Neural cell (in vitro differentiated cells): Measurements from ENCODE around the gene SDF2.

ENCODE experiments used
- EP300 ChIP-seq: fragments of 450-650 bp; conservative IDR thresholded peaks from 2 replicates; pipeline ENCODE4 v1.6.1; 2014; ENCODE audit warnings: antibody characterized with exemption, mild to moderate bottlenecking, moderate library complexity; ENCODE audit not compliant: poor library complexity, severe bottlenecking
- EZH2 ChIP-seq: fragments of 200-600, 300-800 bp; shearing (Covaris generic), sonication (generic); IDR thresholded peaks from 2 replicates; pipeline ENCODE4 v1.6.1; 2014; ENCODE audit warnings: antibody characterized with exemption, low read length, borderline replicate concordance, mild to moderate bottlenecking; ENCODE audit not compliant: insufficient read depth, poor library complexity, severe bottlenecking
- POLR2AphosphoS5 ChIP-seq: IDR thresholded peaks from 2 replicates; pipeline ENCODE4 v1.6.1; 2012
- RAD21 ChIP-seq: fragments of 450-650 bp; conservative IDR thresholded peaks from 2 replicates; pipeline ENCODE4 v1.6.1; 2014; ENCODE audit warnings: antibody characterized with exemption, mild to moderate bottlenecking, moderate library complexity
- SMC3 ChIP-seq: fragments of 450-650 bp; conservative IDR thresholded peaks from 2 replicates; pipeline ENCODE4 v1.6.1; 2014; ENCODE audit warnings: antibody characterized with exemption, mild to moderate bottlenecking, moderate library complexity; ENCODE audit not compliant: poor library complexity
- TAF1 ChIP-seq: IDR thresholded peaks from 2 replicates; pipeline ENCODE4 v1.6.1; 2012; ENCODE audit warnings: low read depth
- TF ChIP-seq, protein P1 (sequence below): fragments of 450-650 bp; IDR thresholded peaks from 2 replicates; pipeline ENCODE4 v1.5.1; 2014; ENCODE audit warnings: antibody characterized with exemption, mild to moderate bottlenecking, moderate library complexity; ENCODE audit not compliant: poor library complexity, severe bottlenecking
- TF ChIP-seq, protein P2 (sequence below): IDR thresholded peaks from 2 replicates; pipeline ENCODE4 v1.6.1; 2012; ENCODE audit warnings: borderline replicate concordance

DNA sequence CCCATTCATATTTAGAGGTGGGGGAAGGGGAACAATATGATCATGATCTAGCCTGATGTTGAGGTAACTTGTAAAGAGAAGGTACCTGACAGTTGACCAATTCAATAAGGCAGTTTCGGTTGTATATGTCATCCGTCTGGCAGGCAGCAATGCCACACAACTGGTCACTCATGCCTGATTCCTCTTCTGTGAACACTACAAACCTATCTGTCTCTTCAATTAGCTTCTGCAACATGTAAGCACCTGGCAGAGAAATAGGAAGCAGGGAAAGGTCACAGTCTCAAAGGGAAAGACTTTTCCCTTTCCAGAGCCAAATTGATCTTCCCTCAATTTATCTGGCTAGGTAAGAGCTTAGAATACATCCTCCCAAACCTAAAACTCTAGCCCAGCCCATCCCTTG lies 37.6 kb downstream of the SDF2 start:
- TF ChIP-seq, protein P1, sequence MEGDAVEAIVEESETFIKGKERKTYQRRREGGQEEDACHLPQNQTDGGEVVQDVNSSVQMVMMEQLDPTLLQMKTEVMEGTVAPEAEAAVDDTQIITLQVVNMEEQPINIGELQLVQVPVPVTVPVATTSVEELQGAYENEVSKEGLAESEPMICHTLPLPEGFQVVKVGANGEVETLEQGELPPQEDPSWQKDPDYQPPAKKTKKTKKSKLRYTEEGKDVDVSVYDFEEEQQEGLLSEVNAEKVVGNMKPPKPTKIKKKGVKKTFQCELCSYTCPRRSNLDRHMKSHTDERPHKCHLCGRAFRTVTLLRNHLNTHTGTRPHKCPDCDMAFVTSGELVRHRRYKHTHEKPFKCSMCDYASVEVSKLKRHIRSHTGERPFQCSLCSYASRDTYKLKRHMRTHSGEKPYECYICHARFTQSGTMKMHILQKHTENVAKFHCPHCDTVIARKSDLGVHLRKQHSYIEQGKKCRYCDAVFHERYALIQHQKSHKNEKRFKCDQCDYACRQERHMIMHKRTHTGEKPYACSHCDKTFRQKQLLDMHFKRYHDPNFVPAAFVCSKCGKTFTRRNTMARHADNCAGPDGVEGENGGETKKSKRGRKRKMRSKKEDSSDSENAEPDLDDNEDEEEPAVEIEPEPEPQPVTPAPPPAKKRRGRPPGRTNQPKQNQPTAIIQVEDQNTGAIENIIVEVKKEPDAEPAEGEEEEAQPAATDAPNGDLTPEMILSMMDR: no peak
- TF ChIP-seq EZH2 (no peak), POLR2AphosphoS5 (no peak), SMC3 (no peak), RAD21 (no peak), EP300 (no peak), TAF1 (no peak)
- TF ChIP-seq, protein P2, sequence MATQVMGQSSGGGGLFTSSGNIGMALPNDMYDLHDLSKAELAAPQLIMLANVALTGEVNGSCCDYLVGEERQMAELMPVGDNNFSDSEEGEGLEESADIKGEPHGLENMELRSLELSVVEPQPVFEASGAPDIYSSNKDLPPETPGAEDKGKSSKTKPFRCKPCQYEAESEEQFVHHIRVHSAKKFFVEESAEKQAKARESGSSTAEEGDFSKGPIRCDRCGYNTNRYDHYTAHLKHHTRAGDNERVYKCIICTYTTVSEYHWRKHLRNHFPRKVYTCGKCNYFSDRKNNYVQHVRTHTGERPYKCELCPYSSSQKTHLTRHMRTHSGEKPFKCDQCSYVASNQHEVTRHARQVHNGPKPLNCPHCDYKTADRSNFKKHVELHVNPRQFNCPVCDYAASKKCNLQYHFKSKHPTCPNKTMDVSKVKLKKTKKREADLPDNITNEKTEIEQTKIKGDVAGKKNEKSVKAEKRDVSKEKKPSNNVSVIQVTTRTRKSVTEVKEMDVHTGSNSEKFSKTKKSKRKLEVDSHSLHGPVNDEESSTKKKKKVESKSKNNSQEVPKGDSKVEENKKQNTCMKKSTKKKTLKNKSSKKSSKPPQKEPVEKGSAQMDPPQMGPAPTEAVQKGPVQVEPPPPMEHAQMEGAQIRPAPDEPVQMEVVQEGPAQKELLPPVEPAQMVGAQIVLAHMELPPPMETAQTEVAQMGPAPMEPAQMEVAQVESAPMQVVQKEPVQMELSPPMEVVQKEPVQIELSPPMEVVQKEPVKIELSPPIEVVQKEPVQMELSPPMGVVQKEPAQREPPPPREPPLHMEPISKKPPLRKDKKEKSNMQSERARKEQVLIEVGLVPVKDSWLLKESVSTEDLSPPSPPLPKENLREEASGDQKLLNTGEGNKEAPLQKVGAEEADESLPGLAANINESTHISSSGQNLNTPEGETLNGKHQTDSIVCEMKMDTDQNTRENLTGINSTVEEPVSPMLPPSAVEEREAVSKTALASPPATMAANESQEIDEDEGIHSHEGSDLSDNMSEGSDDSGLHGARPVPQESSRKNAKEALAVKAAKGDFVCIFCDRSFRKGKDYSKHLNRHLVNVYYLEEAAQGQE: no peak
